GM12875 (cell line): ENCODE data around the gene DNAJB13.

Experiments used
- H3K4me3 ChIP-seq: one replicate; pipeline ENCODE4 v1.5.1; 2011; ENCODE audit warnings: low read depth, low read length, control low read depth
- CTCF ChIP-seq: IDR thresholded peaks from 2 replicates; pipeline ENCODE4 v1.5.1; 2011; ENCODE audit warnings: low read depth, mild to moderate bottlenecking, control low read depth, inconsistent platforms, low read length, moderate library complexity, borderline replicate concordance; ENCODE audit not compliant: insufficient read depth

DNAJB13 gene

DNA sequence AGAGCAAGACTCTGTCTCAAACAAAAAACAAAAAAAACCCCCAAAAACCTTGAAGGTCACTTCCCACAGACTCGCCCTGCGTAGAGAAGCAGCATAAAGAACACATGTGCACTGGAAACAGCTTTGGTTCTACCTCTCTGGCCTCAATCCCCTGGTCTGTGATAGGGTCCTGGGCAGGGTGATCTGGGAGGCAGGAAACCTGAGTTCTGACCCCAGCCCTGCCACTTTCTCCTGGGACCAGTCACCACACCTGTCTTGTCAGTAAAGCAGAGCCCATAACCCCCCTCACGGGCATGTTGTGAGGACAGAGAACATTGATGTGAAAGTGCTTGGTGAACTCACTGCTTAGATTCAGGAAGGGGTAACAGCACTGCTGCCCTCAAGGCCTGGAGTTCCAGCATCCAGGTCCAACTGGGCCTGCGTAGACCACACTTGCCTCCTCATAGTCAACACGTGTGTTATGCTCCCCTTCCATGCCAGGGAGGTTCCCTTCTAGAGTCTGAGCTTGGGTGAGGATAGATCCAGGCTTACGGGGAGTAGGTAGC lies 20.4 kb downstream of the DNAJB13 start:
- H3K4me3 ChIP-seq, result no peak overlapping the region
- TF ChIP-seq CTCF, result no peak

DNA sequence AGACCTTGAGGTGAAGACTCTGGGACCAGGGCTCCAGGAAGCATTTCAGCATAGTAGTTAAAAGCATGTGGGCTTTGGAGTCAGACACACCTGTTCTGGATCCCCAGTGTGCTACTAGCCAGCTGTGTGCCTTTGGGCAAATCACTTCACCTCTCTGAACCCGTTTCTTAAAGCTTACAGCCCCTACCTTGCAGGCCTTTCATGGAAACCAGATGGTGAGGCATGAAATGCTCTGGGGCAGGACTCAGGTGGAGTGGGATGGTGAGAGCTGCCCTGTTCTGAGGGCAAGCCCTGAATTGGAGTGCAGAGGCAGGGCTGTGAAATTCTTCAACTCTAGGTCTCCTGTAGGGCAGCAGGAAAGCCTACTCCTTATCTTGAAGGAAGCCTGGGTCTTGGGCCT lies 21.4 kb downstream of the DNAJB13 start:
- no peak for TF ChIP-seq CTCF
- no peak overlapping the region for H3K4me3 ChIP-seq

- no peak overlapping the region for H3K4me3 ChIP-seq
- no peak for TF ChIP-seq CTCF
These were observed 22.0 kb downstream of the DNAJB13 start for GRCh38 chr11:73972620-73973449.

GRCh38 chr11:73974604-73975478 lies 24.0 kb downstream of the DNAJB13 start:
- H3K4me3 ChIP-seq, result no peak overlapping the region
- TF ChIP-seq CTCF, result no peak

DNA sequence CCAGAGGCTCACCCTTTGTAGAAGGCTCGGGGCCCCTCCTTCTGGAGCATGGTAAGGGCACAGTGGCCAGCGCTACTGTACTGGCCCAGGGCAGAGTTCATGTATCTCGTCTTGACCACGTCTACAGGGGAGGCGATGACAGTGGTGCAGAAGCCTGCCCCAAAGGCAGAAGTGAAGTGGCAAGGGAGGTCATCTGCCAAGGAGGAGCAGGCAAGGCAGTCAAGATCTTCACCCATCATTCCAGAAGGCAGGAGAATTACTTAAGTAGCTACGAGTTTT lies 24.6 kb downstream of the DNAJB13 start:
- no peak overlapping the region for H3K4me3 ChIP-seq
- TF ChIP-seq CTCF, result no peak

GRCh38 chr11:73976451-73977151 lies 25.8 kb downstream of the DNAJB13 start:
- TF ChIP-seq CTCF, result no peak
- no peak overlapping the region for H3K4me3 ChIP-seq
